ENCODE data around the gene TMTC2. TPM values are rescaled to one million over a fixed set of nuclear protein-coding genes. Genes with fewer than 3 reads are reported as not detected.

Gene TMTC2
- polyA plus RNA-seq, 6 donors from 2014 or later: 0.13 to 0.49 (median 0.17) TPM; not detected in 3

DNA sequence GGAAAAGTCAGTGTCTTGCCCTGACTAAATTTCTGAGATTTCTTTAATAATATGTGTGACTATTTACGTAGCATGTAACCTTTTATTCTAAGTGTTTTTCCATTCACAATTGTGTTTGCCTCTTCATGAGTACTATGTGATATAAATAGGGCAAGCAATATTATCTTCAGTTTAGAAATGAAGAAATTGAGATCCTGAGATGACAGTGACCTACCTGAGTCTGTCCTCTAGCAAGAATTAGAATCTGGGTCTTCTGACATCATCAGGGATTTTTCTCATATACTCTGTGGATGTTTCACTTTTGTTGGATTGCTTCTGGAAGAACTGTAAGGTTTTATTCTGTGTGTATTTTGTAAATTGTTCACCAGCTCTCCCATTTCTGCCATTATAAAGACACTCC is 35.0 kb downstream of the TMTC2 start:
- ATAC-seq (ENCODE audit: low read depth in 2 of 2): no peak
- Mint-ChIP-seq H3K27ac (no peak overlapping the region), H3K36me3 (peaks cover 0 to 5% of the 10 kb centered on the region in 2 donors)

DNA sequence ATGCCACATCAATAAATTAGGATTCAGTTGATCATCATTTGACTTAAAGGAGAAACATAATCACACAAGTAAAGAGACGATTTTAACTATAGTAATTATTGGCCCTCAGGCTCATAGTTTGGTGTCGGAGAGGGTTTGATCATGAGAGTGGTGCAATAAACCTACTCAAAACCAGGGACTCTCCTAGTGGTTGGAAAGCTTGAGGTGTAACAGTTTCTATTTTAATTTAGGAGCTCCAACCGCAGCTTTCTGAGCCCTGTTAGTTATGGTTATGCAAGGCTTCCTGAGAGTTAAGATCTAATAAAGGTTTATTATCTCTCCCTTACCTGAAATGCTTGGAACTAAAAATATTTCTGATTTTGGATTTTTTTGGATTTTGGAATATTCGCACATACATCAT is 36.4 kb downstream of the TMTC2 start:
- Mint-ChIP-seq H3K4me1 (no peaks in the 10 kb centered on the region), H3K9me3 (peaks cover 0 to 3% (median 0%) of the 10 kb centered on the region in 7 donors), H3K27me3 (no peaks in the 10 kb centered on the region), H3K4me3 (no peak overlapping the region), H3K27ac (no peak overlapping the region), H3K36me3 (peaks cover 0 to 5% of the 10 kb centered on the region in 2 donors)
- no peak for ATAC-seq (ENCODE audit: low read depth in 2 of 2)
- no peak for DNase-seq

More for the DNA sequence above, 35.0 kb downstream of the TMTC2 start:
- no peak for DNase-seq
- H3K9me3 Mint-ChIP-seq: no peaks in the 10 kb centered on the region
- no peaks in the 10 kb centered on the region for H3K4me1 Mint-ChIP-seq
- H3K27me3 Mint-ChIP-seq: no peaks in the 10 kb centered on the region
- no peak overlapping the region for H3K4me3 Mint-ChIP-seq

DNA sequence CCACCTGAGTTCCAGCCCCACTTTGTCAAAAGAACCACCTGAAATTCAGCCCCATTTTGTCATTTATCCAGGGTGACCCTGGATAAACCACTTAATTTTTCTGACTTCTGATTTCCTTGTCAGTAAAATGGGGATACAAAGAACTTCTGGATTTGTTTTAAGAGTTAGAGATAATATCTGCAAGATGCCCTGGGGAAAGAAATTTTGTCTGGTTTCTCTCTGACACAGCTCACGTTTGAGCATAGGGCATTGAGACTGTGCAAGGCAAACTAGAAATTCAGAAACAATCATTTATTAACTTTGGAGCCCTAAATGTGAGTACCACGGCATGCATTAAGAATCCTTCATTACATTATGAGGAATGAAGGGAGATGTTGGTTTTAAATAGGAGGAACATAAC is 37.2 kb downstream of the TMTC2 start:
- no peak overlapping the region for H3K4me3 Mint-ChIP-seq

DNA sequence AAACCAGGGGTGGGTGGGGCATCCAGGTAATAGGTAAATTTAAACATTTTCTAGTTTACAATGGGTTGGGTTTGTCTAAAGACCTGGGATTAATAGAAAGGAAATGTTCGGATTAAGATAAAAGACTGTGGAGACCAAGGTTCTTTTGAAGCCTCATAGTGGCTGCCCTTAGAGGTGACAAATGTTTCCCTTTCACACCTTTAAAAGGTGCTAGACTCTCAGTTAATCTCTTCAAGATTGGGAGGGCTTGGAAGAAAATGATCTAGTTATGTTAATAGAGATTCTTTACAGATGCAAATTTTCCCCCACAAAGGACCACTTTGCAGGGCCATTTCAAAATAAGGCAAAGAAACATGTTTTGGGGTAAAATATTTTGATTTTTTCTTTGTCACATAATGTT is 39.0 kb downstream of the TMTC2 start:
- Mint-ChIP-seq H3K4me3 (no peak overlapping the region), H3K9me3 (peaks cover 0 to 5% (median 0%) of the 10 kb centered on the region in 7 donors)

More for the DNA sequence above, 37.2 kb downstream of the TMTC2 start:
- H3K27me3 Mint-ChIP-seq: no peaks in the 10 kb centered on the region
- peaks cover 0 to 5% of the 10 kb centered on the region in 2 donors for H3K36me3 Mint-ChIP-seq
- H3K27ac Mint-ChIP-seq: no peak overlapping the region
- peaks cover 0 to 3% (median 0%) of the 10 kb centered on the region in 7 donors for H3K9me3 Mint-ChIP-seq
- DNase-seq: no peak
- no peaks in the 10 kb centered on the region for H3K4me1 Mint-ChIP-seq
- no peak for ATAC-seq (ENCODE audit: low read depth in 2 of 2)

DNA sequence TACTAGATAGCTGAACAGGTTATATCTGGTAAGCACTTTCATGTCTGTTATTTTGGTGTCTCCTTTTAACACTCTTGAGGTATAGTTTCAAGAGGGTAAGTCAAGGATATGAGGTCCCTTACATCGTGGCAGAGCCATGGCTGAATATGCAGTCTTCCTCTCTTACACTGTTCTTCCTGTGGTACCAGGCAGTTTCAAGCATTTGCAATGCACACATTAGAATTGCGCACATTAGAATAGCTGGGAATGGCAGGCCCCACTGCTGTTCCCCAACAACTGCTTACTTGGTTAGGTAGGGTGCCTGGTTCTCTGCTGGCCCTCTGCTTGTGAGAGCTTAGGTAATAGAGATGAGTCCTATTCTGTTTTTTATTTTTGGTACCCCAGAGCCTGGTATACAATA is 41.2 kb downstream of the TMTC2 start:
- no peak overlapping the region for H3K27ac Mint-ChIP-seq
- ATAC-seq (ENCODE audit: low read depth in 2 of 2) (no peak), DNase-seq (no peak)
- no peak overlapping the region for H3K4me3 Mint-ChIP-seq
- no peaks in the 10 kb centered on the region for H3K4me1 Mint-ChIP-seq
- H3K36me3 Mint-ChIP-seq: peaks cover 0 to 5% of the 10 kb centered on the region in 2 donors
- H3K9me3 Mint-ChIP-seq: peaks cover 0 to 5% (median 0%) of the 10 kb centered on the region in 7 donors
- no peaks in the 10 kb centered on the region for H3K27me3 Mint-ChIP-seq

More for the DNA sequence above, 39.0 kb downstream of the TMTC2 start:
- peaks cover 0 to 5% of the 10 kb centered on the region in 2 donors for H3K36me3 Mint-ChIP-seq
- H3K27ac Mint-ChIP-seq: no peak overlapping the region
- H3K4me1 Mint-ChIP-seq: no peaks in the 10 kb centered on the region
- no peak for ATAC-seq (ENCODE audit: low read depth in 2 of 2)
- H3K27me3 Mint-ChIP-seq: no peaks in the 10 kb centered on the region
- no peak for DNase-seq

DNA sequence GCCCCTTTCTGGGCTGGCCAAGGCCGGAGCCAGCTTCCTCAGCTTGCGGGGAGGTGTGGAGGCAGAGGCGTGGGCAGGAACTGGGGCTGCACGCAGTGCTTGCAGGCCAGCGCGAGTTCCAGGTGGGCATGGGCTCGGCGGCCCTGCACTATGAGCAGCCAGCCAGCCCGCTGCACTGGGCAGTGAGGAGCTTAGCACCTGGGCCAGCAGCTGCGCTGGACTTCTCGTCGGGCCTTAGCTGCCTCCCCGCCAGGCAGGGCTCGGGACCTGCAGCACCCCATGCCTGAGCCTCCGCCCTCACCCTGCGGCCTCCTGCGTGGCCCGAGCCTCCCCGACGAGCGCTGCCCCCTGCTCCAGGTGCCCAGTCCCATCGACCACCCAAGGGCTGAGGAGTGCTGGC is 42.0 kb downstream of the TMTC2 start:
- no peak overlapping the region for H3K4me3 Mint-ChIP-seq
- no peaks in the 10 kb centered on the region for H3K4me1 Mint-ChIP-seq
- ATAC-seq (ENCODE audit: low read depth in 2 of 2) (no peak), DNase-seq (no peak)
- no peak overlapping the region for H3K27ac Mint-ChIP-seq
- no peaks in the 10 kb centered on the region for H3K27me3 Mint-ChIP-seq
- peaks cover 0 to 5% of the 10 kb centered on the region in 2 donors for H3K36me3 Mint-ChIP-seq
- H3K9me3 Mint-ChIP-seq: peaks cover 0 to 5% (median 0%) of the 10 kb centered on the region in 7 donors

DNA sequence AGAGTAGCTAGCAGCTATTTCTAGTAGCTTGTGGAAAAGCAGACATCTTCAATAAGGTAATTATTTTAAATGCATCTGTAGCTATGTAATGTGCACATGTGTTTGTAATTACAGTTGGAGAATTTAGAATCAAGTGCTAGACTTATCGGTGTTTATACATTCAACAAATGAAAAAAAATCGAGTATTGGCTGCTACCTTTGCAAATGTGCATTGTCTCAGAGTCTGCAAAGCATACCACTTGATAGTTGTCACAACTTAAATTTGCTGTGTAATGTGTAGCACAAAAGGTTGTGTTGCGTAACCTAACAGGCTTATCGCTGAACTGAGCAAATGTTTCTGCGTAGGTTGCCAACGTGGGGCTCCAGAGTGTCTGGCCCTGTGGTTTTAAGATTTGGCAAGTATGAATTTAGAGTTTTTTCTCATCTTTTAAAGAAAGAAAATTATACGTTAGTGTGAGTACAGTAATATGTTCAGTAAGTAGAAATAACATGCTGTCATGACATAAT is 44.3 kb downstream of the TMTC2 start:
- H3K27me3 Mint-ChIP-seq: no peaks in the 10 kb centered on the region
- peaks cover 0 to 5% (median 0%) of the 10 kb centered on the region in 7 donors for H3K9me3 Mint-ChIP-seq
- H3K36me3 Mint-ChIP-seq: no peaks in the 10 kb centered on the region
- ATAC-seq (ENCODE audit: low read depth in 2 of 2): no peak
- DNase-seq: no peak
- no peak overlapping the region for H3K27ac Mint-ChIP-seq
- no peaks in the 10 kb centered on the region for H3K4me1 Mint-ChIP-seq
- no peak overlapping the region for H3K4me3 Mint-ChIP-seq

DNA sequence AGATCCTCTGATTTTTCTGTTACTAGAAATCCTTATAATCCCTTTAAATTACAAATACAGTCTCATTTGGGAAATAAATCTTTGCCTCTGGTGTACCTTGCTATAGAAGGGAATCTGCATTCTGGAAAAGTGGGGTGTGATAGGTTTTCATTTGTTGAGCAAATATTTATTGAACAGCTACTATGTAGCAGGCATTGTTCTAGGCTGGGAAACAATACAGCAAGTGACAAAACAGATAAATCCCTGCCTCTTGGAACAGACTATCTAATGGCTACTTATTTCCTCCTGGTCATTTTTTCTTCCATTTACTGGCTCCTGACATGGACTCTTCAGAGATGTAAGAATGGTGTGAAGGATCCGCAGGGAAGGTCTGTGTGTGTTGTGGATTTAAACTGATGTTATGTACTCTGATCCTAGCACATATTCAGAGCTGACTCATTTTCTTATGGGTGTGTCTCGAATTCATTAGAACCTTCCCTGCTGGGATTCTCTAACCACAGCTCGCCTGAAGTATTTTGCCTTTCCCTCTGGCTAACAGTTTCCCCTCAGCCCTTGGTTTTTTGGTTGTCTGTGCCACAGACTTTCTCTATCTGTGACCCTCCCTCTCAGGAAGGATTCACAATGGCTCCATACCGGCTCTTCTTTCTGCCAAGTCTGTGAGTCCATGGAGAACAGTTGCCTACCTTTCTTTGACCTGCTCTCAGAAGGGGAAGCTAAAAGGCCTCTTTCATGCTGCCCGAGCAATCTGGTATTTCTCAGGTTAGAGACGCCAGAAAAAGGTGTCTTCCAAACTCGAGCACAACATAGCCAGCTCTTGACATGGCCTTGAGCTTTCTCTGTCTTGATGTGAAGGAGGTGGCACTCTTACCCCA is 53.7 kb downstream of the TMTC2 start:
- no peaks in the 10 kb centered on the region for H3K4me1 Mint-ChIP-seq
- H3K27me3 Mint-ChIP-seq: no peaks in the 10 kb centered on the region
- H3K27ac Mint-ChIP-seq: no peak overlapping the region
- DNase-seq: no peak
- H3K9me3 Mint-ChIP-seq: peaks cover 0 to 4% (median 0%) of the 10 kb centered on the region in 7 donors
- no peak overlapping the region for H3K4me3 Mint-ChIP-seq
- H3K36me3 Mint-ChIP-seq: no peaks in the 10 kb centered on the region
- ATAC-seq (ENCODE audit: low read depth in 2 of 2): no peak

DNA sequence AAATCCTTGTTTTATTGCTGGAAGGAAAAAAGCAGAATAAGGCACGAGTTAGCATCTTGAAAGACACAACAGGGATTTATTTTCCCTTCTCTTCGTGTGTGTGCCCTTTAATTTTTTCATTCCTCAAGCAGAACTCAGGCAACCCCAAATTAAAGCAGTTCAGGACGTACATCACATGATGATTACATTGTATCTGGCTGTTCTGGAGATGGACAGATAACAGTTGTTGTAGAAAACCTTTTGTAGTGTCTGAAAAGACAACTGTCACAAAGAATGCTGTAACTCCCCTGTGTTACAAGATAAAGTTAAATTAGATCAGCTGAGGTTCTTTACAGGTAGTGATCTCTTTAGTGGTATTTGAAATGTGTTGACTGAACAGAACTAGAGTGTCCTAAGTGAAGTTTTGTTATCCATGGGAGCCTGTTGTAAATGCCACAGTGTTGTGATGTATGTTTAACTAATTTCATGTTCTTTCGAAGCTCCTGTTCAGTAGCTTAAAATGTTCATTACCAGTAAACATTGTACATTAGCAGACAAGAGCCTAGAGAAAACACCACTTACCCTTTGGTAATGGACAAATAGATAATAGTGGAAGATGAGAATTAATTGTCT is 58.5 kb downstream of the TMTC2 start:
- Mint-ChIP-seq H3K27me3 (no peaks in the 10 kb centered on the region), H3K36me3 (no peaks in the 10 kb centered on the region), H3K27ac (no peak overlapping the region), H3K4me1 (no peaks in the 10 kb centered on the region), H3K9me3 (peaks cover 0 to 4% (median 0%) of the 10 kb centered on the region in 7 donors), H3K4me3 (no peak overlapping the region)
- ATAC-seq (ENCODE audit: low read depth in 2 of 2): no peak
- no peak for DNase-seq

DNA sequence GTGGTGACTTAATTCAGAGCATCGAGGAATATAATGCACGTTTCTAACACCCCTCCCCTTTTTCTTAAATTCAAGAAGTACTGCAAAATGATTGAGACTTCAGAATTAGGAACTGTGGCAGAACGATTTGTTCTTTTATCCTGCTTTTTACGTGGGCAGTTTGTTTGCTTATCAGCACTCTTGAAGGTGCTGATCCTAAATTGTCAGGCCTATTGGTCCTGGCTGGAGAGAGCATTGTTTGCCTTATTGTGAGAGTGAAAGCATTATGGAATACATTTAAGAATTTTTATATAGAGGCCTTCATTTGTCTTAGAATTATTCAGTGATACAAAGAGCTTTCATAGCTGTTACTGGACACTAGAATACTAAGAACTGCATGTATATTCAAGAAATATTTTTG is 59.1 kb downstream of the TMTC2 start:
- H3K4me3 Mint-ChIP-seq: no peak overlapping the region
- no peaks in the 10 kb centered on the region for H3K4me1 Mint-ChIP-seq
- H3K27ac Mint-ChIP-seq: no peak overlapping the region
- peaks cover 0 to 4% (median 2%) of the 10 kb centered on the region in 7 donors for H3K9me3 Mint-ChIP-seq
- DNase-seq (no peak), ATAC-seq (ENCODE audit: low read depth in 2 of 2) (no peak)
- H3K36me3 Mint-ChIP-seq: peaks cover 0 to 4% of the 10 kb centered on the region in 2 donors
- no peaks in the 10 kb centered on the region for H3K27me3 Mint-ChIP-seq

DNA sequence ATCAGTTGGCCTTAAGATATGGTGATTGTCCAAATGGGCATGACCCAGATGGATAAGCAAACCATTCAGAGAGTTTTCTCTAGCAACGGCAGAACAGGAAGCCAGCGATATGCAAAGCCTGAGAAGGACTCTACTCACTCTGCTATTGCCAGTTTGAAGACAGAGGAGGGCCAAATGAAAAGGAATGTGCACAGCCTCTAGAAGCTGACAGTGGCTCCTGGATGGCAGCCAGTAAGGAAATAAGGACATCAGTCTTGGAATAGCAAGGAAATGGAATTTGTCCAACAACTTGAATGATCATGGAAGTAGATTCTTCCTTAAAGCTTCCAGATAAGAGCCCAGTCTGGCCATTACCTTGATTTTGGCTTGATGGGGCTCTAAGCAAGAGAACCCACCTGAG is 60.0 kb downstream of the TMTC2 start:
- peaks cover 0 to 4% (median 1%) of the 10 kb centered on the region in 7 donors for H3K9me3 Mint-ChIP-seq
- ATAC-seq (ENCODE audit: low read depth in 2 of 2) (no peak), DNase-seq (no peak)
- H3K4me3 Mint-ChIP-seq: no peak overlapping the region
- no peaks in the 10 kb centered on the region for H3K4me1 Mint-ChIP-seq
- no peaks in the 10 kb centered on the region for H3K27me3 Mint-ChIP-seq
- no peak overlapping the region for H3K27ac Mint-ChIP-seq
- peaks cover 0 to 5% of the 10 kb centered on the region in 2 donors for H3K36me3 Mint-ChIP-seq

DNA sequence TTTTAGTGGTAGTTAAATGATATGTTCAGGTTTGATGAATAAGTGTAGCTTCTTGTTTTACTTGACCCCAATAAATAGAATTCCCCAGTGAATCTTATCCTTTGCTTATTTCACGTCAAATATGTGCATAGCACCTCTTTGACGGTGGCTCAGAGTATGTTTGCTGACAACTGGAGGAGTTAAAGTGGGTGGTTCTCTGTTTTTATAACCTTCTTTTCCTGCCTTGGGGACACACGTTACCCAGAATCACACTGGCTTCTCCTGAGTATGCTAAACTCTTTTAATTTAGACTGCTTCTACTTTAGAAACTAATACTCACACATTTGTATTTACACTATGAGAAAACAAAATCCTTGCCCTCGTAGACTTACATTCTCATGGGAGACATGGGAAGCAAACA is 62.3 kb downstream of the TMTC2 start:
- no peak for ATAC-seq (ENCODE audit: low read depth in 2 of 2)
- no peak for DNase-seq
- peaks cover 0 to 4% (median 0%) of the 10 kb centered on the region in 7 donors for H3K9me3 Mint-ChIP-seq
- H3K4me1 Mint-ChIP-seq: no peaks in the 10 kb centered on the region
- peaks cover 0 to 5% of the 10 kb centered on the region in 2 donors for H3K36me3 Mint-ChIP-seq
- H3K4me3 Mint-ChIP-seq: no peak overlapping the region
- H3K27me3 Mint-ChIP-seq: no peaks in the 10 kb centered on the region
- no peak overlapping the region for H3K27ac Mint-ChIP-seq

DNA sequence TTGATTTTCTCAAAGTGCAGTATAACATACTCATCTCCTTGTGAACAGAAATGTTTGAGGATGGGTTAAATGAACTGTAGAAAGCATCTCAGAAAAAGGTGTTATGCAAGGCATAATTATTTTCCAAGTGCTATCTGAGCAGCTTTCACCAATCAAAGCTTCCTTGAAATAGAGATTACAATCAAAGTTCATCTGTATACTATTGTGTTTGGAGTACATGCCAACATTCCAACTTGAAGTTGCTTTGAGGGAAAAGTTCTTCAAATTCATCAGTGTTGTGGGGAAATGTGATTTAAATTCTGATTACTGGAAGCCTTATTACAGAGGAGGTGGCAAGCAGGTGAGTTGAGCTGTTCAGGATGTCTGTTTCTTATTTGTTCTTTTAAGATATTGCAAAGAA is 68.2 kb downstream of the TMTC2 start:
- H3K36me3 Mint-ChIP-seq: peaks cover 0 to 5% of the 10 kb centered on the region in 2 donors
- H3K27ac Mint-ChIP-seq: no peak overlapping the region
- no peaks in the 10 kb centered on the region for H3K4me1 Mint-ChIP-seq
- H3K27me3 Mint-ChIP-seq: no peaks in the 10 kb centered on the region
- ATAC-seq (ENCODE audit: low read depth in 2 of 2) (no peak), DNase-seq (no peak)
- H3K9me3 Mint-ChIP-seq: peaks cover 0 to 4% (median 0%) of the 10 kb centered on the region in 7 donors
- H3K4me3 Mint-ChIP-seq: no peak overlapping the region

DNA sequence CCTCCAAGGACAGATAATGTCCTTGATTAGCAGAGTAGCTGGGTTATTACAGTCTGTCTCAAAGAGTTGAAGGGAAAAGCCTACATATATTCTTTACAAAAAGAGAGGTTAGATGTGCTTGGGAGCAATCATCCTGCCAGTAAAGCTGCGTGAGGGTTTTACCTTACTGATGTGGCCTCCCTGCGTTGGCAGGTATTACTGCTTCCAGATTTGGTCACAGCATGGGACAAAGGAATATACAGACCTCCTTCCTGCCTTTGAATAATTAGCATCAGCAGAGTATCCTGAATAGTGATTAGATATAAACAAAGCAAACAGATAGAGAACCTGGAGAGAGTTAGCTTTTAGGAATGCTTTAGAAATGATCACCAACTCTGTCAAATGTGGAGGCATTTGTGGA is 69.6 kb downstream of the TMTC2 start:
- H3K4me3 Mint-ChIP-seq: no peak overlapping the region
- no peak for DNase-seq
- no peaks in the 10 kb centered on the region for H3K4me1 Mint-ChIP-seq
- peak overlapping the region in 1 of 6 donors; percentile 75 for H3K27ac Mint-ChIP-seq
- H3K27me3 Mint-ChIP-seq: no peaks in the 10 kb centered on the region
- H3K36me3 Mint-ChIP-seq: no peaks in the 10 kb centered on the region
- H3K9me3 Mint-ChIP-seq: no peaks in the 10 kb centered on the region
- no peak for ATAC-seq (ENCODE audit: low read depth in 2 of 2)
